ENCODE results near the gene FAM76A. TPM values are rescaled to one million over a fixed set of nuclear protein-coding genes. Genes with fewer than 3 reads are reported as not detected.
A peak's percentile ranks its signal among the peaks of the same experiment; 100 is the strongest.
"Not testable (repeated sequence)": the region's sequence is repeated elsewhere in the genome, so short reads cannot be mapped to it uniquely, and the experiment has no call there.

Gene FAM76A
- total RNA-seq, 4 donors from 2014 or later, result 10.5 to 29.1 (median 12.5) TPM

DNA sequence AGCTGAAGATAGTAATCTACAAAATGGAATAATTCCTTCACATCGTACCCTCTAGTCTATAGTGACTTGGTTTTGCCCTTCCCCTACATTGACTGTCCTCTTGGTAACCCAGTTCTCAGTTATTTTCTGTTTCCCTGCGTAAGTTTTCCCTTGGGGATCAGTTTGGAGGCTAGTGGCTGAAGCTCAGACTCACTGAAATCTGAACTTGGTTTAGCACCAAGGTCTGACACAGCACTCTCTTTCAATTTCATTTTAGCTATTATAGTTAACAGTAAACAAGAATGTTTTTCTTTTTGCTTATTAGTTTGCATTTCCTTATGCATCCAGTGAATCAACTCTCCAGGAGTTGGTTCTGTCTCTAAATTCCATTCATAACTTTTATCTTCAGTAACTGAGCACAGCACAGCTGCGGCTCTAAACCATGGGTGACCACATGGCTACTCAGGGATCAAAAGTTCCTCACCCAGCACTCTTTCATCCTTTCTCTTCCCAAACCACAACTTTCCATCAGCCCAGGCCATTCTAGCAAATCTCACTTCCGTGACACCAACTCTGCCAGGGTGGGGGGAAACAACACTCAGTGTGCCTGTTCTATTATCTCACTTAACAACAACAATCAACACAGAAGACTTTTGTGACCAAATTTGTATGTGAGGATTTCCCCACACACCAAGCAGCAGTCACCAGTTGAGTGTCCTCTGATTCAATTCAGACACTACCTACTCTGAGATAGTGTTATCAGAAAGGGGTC, 36.2 kb upstream of the FAM76A start:
- no peaks in the 10 kb centered on the region for H3K27me3 ChIP-seq
- in situ Hi-C loops (cut with MboI; ENCODE audit: low pct_ligation_motif_present in 1 of 4, low pct_unique_long_range_greater_than_20kb in 1 of 4, low sequenced_read_pairs in 3 of 4) (no loop called here), intact Hi-C loops (cut with DNase I; ENCODE audit: low total_unique reads) (no loop called here)
- no peaks in the 10 kb centered on the region for H3K9me3 ChIP-seq
- TF ChIP-seq POLR2A (IDR thresholded peaks at IDR 0.05) (no peak), POLR2AphosphoS5 (IDR thresholded peaks at IDR 0.05) (no peak), EP300 (IDR thresholded peaks at IDR 0.05; ENCODE audit: low read depth) (no peak)
- TF ChIP-seq, protein P1, sequence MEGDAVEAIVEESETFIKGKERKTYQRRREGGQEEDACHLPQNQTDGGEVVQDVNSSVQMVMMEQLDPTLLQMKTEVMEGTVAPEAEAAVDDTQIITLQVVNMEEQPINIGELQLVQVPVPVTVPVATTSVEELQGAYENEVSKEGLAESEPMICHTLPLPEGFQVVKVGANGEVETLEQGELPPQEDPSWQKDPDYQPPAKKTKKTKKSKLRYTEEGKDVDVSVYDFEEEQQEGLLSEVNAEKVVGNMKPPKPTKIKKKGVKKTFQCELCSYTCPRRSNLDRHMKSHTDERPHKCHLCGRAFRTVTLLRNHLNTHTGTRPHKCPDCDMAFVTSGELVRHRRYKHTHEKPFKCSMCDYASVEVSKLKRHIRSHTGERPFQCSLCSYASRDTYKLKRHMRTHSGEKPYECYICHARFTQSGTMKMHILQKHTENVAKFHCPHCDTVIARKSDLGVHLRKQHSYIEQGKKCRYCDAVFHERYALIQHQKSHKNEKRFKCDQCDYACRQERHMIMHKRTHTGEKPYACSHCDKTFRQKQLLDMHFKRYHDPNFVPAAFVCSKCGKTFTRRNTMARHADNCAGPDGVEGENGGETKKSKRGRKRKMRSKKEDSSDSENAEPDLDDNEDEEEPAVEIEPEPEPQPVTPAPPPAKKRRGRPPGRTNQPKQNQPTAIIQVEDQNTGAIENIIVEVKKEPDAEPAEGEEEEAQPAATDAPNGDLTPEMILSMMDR (IDR thresholded peaks at IDR 0.05), result no peak
- no peak for DNase-seq
- peak overlapping the region in 1 of 4 donors; percentile 12 for H3K27ac ChIP-seq
- H3K4me3 ChIP-seq, result no peak overlapping the region
- no peaks in the 10 kb centered on the region for H3K4me1 ChIP-seq
- H3K36me3 ChIP-seq, result no peaks in the 10 kb centered on the region
- 54 to 62% methylated on average over 4 of the region's 4 CpGs for WGBS, 2 donors (ENCODE audit: low coverage in 1 of 2)

DNA sequence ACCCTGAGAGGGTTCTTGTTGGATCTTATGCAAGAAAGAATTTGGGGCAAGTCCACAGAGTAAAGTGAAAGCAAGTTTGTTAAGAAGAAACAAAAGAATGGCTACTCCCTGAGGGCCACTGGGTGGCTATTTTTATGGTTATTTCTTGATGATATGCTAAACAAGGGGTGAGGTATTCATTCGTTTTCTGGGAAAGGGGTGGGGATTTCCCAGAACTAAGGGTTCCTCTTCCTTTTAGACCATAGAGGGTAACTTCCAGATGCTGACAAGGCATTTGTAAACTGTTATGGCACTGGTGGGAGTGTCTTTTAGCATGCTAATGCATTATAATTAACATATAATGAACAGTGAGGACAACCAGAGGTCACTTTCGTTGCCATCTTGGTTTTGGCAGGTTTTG, 35.6 kb upstream of the FAM76A start:
- H3K4me3 ChIP-seq, result no peak overlapping the region
- no peak for TF ChIP-seq EP300 (IDR thresholded peaks at IDR 0.05; ENCODE audit: low read depth)
- TF ChIP-seq, protein P1 (IDR thresholded peaks at IDR 0.05), result no peak
- no peak for TF ChIP-seq POLR2AphosphoS5 (IDR thresholded peaks at IDR 0.05)
- no peak for TF ChIP-seq POLR2A (IDR thresholded peaks at IDR 0.05)
- no peaks in the 10 kb centered on the region for H3K27me3 ChIP-seq
- no peaks in the 10 kb centered on the region for H3K9me3 ChIP-seq
- in situ Hi-C loops (cut with MboI; ENCODE audit: low pct_ligation_motif_present in 1 of 4, low pct_unique_long_range_greater_than_20kb in 1 of 4, low sequenced_read_pairs in 3 of 4) (no loop called here), intact Hi-C loops (cut with DNase I; ENCODE audit: low total_unique reads) (no loop called here)
- no peaks in the 10 kb centered on the region for H3K4me1 ChIP-seq
- H3K36me3 ChIP-seq, result no peaks in the 10 kb centered on the region
- H3K27ac ChIP-seq, result no peak overlapping the region
- 44 to 58% methylated on average over 1 to 2 of the region's 2 CpGs for WGBS, 2 donors (ENCODE audit: low coverage in 1 of 2)
- no peak for DNase-seq

DNA sequence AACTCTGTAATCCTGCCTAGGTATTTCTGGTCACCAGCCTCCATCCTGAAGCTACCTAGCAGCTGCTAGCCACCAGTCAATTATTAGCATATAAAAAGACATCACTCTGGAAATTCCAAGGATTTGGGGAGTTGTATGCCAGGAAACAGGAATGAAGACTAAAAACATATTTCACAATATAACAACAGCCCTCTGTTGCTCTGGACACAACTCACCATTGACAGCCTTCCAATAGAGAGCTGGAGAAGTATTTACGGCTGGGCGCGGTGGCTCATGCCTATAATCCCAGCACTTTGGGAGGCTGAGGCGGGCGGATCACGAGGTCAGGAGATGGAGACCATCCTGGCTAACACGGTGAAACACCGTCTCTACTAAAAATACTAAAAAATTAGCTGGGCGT, 28.9 kb upstream of the FAM76A start:
- H3K36me3 ChIP-seq; DNase-seq; intact Hi-C loops (cut with DNase I; ENCODE audit: low total_unique reads); H3K4me1 ChIP-seq; in situ Hi-C loops (cut with MboI; ENCODE audit: low pct_ligation_motif_present in 1 of 4, low pct_unique_long_range_greater_than_20kb in 1 of 4, low sequenced_read_pairs in 3 of 4); H3K27me3 ChIP-seq; H3K4me3 ChIP-seq; H3K9me3 ChIP-seq; H3K27ac ChIP-seq: not testable (repeated sequence)
- 34 to 48% methylated on average over 9 of the region's 9 CpGs for WGBS, 2 donors (ENCODE audit: low coverage in 1 of 2)

DNA sequence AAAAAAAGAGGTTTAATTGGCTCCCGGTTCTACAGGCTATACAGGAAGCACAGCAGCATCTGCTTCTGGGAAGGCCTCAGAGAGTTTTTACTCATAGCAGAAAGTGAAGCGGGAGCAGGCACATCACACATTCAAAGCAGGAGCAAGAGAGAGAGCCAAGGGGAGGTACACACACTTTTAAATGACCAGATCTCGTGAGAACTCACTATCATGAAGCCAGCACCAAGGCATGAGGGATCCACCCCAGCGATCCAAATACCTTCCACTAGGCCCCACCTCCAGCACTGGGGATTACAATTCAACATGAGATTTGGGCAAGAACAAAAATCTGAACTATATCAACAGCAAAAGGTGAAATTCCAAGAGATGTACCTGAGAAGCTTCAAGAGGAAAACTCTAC, 20.8 kb upstream of the FAM76A start:
- peaks cover 4 to 9% of the 10 kb centered on the region in 2 donors for H3K9me3 ChIP-seq
- intact Hi-C loops (cut with DNase I; ENCODE audit: low total_unique reads), result no loop called here
- no peaks in the 10 kb centered on the region for H3K27me3 ChIP-seq
- DNase-seq, result no peak
- H3K4me1 ChIP-seq, result no peaks in the 10 kb centered on the region
- H3K4me3 ChIP-seq, result no peak overlapping the region
- WGBS, 2 donors (ENCODE audit: low coverage in 1 of 2), result 67 to 82% methylated on average over 1 to 4 of the region's 4 CpGs
- TF ChIP-seq POLR2AphosphoS5 (IDR thresholded peaks at IDR 0.05) (no peak), POLR2A (IDR thresholded peaks at IDR 0.05) (no peak), EP300 (IDR thresholded peaks at IDR 0.05; ENCODE audit: low read depth) (no peak)
- TF ChIP-seq, protein P1 (IDR thresholded peaks at IDR 0.05), result no peak
- in situ Hi-C loops (cut with MboI; ENCODE audit: low pct_ligation_motif_present in 1 of 4, low pct_unique_long_range_greater_than_20kb in 1 of 4, low sequenced_read_pairs in 3 of 4), result no loop called here
- H3K27ac ChIP-seq, result no peak overlapping the region
- H3K36me3 ChIP-seq, result no peaks in the 10 kb centered on the region

DNA sequence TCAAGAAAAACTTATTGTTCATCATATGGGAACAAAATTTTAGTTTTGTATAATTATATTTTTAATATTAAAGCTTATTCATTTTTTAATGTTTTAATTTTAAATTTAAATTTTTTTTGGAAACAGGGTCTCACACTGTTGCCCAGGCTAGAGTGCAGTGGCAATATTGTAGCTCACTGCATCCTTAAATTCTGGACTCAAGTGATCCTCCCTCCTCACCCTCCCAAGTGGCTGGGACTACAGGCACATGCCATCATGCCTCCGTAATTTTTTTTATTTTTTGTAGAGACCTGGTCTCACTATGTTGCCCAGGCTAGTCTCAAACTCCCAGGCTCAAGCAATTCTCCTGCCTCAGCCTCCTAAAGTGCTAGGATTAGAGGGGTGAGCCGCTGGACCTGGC, 20.2 kb upstream of the FAM76A start:
- peaks cover 4 to 9% of the 10 kb centered on the region in 2 donors for H3K9me3 ChIP-seq
- no peak for TF ChIP-seq EP300 (IDR thresholded peaks at IDR 0.05; ENCODE audit: low read depth)
- TF ChIP-seq, protein P1 (IDR thresholded peaks at IDR 0.05), result no peak
- TF ChIP-seq POLR2A (IDR thresholded peaks at IDR 0.05), result no peak
- no peak for TF ChIP-seq POLR2AphosphoS5 (IDR thresholded peaks at IDR 0.05)
- H3K4me1 ChIP-seq, result no peaks in the 10 kb centered on the region
- no peak overlapping the region for H3K27ac ChIP-seq
- H3K27me3 ChIP-seq, result no peaks in the 10 kb centered on the region
- intact Hi-C loops (cut with DNase I; ENCODE audit: low total_unique reads), result no loop called here
- in situ Hi-C loops (cut with MboI; ENCODE audit: low pct_ligation_motif_present in 1 of 4, low pct_unique_long_range_greater_than_20kb in 1 of 4, low sequenced_read_pairs in 3 of 4), result no loop called here
- no peaks in the 10 kb centered on the region for H3K36me3 ChIP-seq
- no peak overlapping the region for H3K4me3 ChIP-seq
- 77 to 80% methylated on average over 1 to 2 of the region's 2 CpGs for WGBS, 2 donors (ENCODE audit: low coverage in 1 of 2)
- DNase-seq, result no peak

All from transverse colon (tissue), 4 donors.